ENCODE data around the gene EXOC7.

- TF ChIP-seq CTCF (IDR thresholded peaks at IDR 0.05) (no peak), POLR2A (IDR thresholded peaks at IDR 0.05) (no peak)
Measured at GRCh38 chr17:76131051-76131691, 27.6 kb upstream of the EXOC7 start.
